T-cell (primary cell): ENCODE data around the gene MTA3. TPM values are rescaled to one million over a fixed set of nuclear protein-coding genes. Genes with fewer than 3 reads are reported as not detected.

Source experiments
- ATAC-seq, 4 experiments: fragments of 200-7000 bp in 3 of 4; fragments of 150-1000 bp in 1 of 4; cut with Tn5 transposase; replicated peaks in 1 of 4; 1 replicate in 3 of 4; 2 replicates in 1 of 4; pipeline ENCODE4 v1.10.0; 2021; ENCODE audit warnings: moderate library complexity in 3 of 4, mild to moderate bottlenecking in 2 of 4, moderate number of reproducible peaks in 1 of 4
- CTCF ChIA-PET, 2 donors: fragments of 300-600 bp; sonication (Branson Sonifier 250); formaldehyde crosslinking; loops; one replicate each; lab custom pipeline; 2022; ENCODE audit warnings: antibody characterized with exemption in 2 of 2; lab: Charles Lee
- POLR2A ChIA-PET, 2 donors: fragments of 300-600 bp; sonication (Branson Sonifier 250); formaldehyde crosslinking; loops; one replicate each; lab custom pipeline; 2022; ENCODE audit warnings: antibody characterized with exemption in 2 of 2; lab: Charles Lee
- DNase-seq, 35 experiments: peaks; one replicate each; pipeline versions ENCODE4 v3.0.0 to v3.0.0-alpha.2; 2013 to 2023
- H3K27ac ChIP-seq: one replicate; pipeline ENCODE4 v1.5.1; 2013; ENCODE audit warnings: low read length
- H3K27me3 ChIP-seq, 2 experiments: replicated peaks in 1 of 2; 1 replicate in 1 of 2; 2 replicates in 1 of 2; pipeline versions ENCODE4 v1.6.1 to v1.7.0; 2013; ENCODE audit warnings: low read length in 1 of 2, mixed read lengths in 1 of 2; ENCODE audit not compliant: control insufficient read depth in 2 of 2, insufficient read depth in 2 of 2; ENCODE audit errors: extremely low read depth in 1 of 2
- H3K36me3 ChIP-seq, 2 donors: 1 replicate in 1 of 2; 2 replicates in 1 of 2; pipeline versions ENCODE4 v1.6.1 to v1.7.0; 2013; ENCODE audit warnings: low read length in 1 of 2; ENCODE audit not compliant: control insufficient read depth in 2 of 2, insufficient read depth in 1 of 2; ENCODE audit errors: extremely low read depth in 1 of 2
- H3K4me1 ChIP-seq, 2 experiments: 1 replicate in 1 of 2; 2 replicates in 1 of 2; pipeline versions ENCODE4 v1.6.1 to v1.7.0; 2013; ENCODE audit warnings: low read length in 2 of 2, mixed read lengths in 1 of 2; ENCODE audit not compliant: insufficient read depth in 2 of 2, control insufficient read depth in 1 of 2; ENCODE audit errors: extremely low read depth in 1 of 2
- H3K4me3 ChIP-seq, 2 donors: 1 replicate in 1 of 2; 2 replicates in 1 of 2; pipeline versions ENCODE4 v1.5.1 to v1.7.0; 2013; ENCODE audit warnings: mild to moderate bottlenecking in 2 of 2, low read length in 1 of 2, moderate library complexity in 1 of 2; ENCODE audit not compliant: control insufficient read depth in 1 of 2; ENCODE audit errors: extremely low read depth in 1 of 2
- H3K9me3 ChIP-seq: 2 replicates; pipeline ENCODE4 v1.7.0; 2013
- H3K27ac Mint-ChIP-seq, 2 donors: one replicate each; pipeline ENCODE4 v1.8.0; 2020 to 2021; ENCODE audit warnings: mild to moderate bottlenecking in 2 of 2, mixed read lengths in 2 of 2
- H3K27me3 Mint-ChIP-seq, 2 donors: one replicate each; pipeline ENCODE4 v1.8.0; 2021 to 2022; ENCODE audit warnings: mixed read lengths in 2 of 2
- H3K36me3 Mint-ChIP-seq: one replicate; pipeline ENCODE4 v1.8.0; 2021; ENCODE audit warnings: mixed read lengths
- H3K4me1 Mint-ChIP-seq, 3 donors: one replicate each; pipeline ENCODE4 v1.8.0; 2020 to 2022; ENCODE audit warnings: mixed read lengths in 3 of 3, mild to moderate bottlenecking in 1 of 3
- H3K4me3 Mint-ChIP-seq, 3 donors: one replicate each; pipeline ENCODE4 v1.8.0; 2020 to 2022; ENCODE audit warnings: mild to moderate bottlenecking in 3 of 3, mixed read lengths in 3 of 3, moderate library complexity in 3 of 3
- H3K9me3 Mint-ChIP-seq, 3 donors: one replicate each; pipeline ENCODE4 v1.8.0; 2020 to 2022; ENCODE audit warnings: mixed read lengths in 3 of 3
- WGBS: methylation state at CpG from one replicate; pipeline ENCODE4 v1.1.5; 2013; ENCODE audit warnings: missing lambda C conversion rate; ENCODE audit not compliant: insufficient coverage; 5-methylcytosine and 5-hydroxymethylcytosine counted together
- total RNA-seq, 35 experiments: library from RNA in 6 of 35; stranded (reverse) in 6 of 35; fragments of 120-200 nt in 1 of 35; gene quantifications; one replicate each; pipeline versions ENCODE4 v1.2.1 to v1.2.4 and lab custom pipeline; 2013 to 2026

The MTA3 gene
- total RNA-seq: 10 to 100 TPM; 20.9 to 42.4 (median 24.6) TPM
- total RNA-seq (2013): 23.5 TPM
- 6.4 to 34.9 (median 23.1) reads per million in 29 experiments for total RNA-seq (lab: John Stamatoyannopoulos, UW)

DNA sequence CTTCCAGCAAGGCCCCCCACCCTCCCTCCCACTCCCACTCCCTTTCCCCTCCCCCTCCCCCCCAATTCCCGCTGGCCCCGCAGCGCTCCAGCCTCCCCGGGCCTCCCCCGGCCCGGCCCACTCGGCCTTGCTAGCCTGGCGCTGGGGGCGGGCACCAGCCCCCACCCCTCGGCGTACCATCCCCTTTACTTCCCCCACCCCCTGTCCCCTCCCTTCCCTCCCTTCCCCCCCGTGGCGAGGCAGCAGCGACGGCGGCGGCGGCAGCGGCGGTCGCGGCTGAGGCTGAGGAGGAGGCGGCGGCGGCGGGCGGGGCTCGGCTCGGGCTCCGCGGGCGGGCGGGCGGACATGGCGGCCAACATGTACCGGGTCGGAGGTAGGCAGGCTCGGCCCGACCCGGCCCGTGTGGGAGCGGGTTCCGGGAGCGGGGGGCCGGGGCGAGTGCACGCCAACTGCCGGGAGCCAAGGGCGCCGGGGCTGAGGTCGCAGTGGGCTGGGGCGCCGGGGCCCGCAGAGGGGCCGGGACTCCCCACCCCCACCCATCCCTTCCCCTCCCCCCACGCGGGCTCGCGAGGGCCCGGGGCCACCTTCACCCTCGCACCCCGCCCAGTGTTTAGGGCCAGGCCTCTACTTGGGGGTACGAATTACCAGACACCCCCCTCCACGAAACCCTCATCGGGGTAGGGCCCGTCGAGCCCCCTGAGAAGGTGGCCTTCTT, at the start of gene MTA3:
Gene MTA3, plus strand, starts transcription at position 232 of the 715 bp plus-strand sequence. Its CDS starts 114 bp downstream, at position 346.
- 0% methylated on average over 35 of the region's 67 CpGs for WGBS
- peaks cover 5% of the 10 kb centered on the region for H3K36me3 Mint-ChIP-seq
- H3K27ac ChIP-seq: no peak within 1 kb of the TSS
- H3K36me3 ChIP-seq: peaks cover 4 to 5% of the 10 kb centered on the region in 2 donors
- DNase-seq (peak; percentile 10 to 73 (median 60)), ATAC-seq (peak; percentile 76 to 87 (median 86))
- H3K9me3 ChIP-seq: no peaks in the 10 kb centered on the region
- H3K4me1 ChIP-seq: peaks cover 16 to 25% of the 10 kb centered on the region in 2 experiments
- peak within 1 kb of the TSS; percentile 92 to 95 (median 93) for H3K4me3 Mint-ChIP-seq
- POLR2A ChIA-PET: no interaction called here
- peak within 1 kb of the TSS; percentile 67 to 71 for H3K4me3 ChIP-seq
- no peaks in the 10 kb centered on the region for H3K9me3 Mint-ChIP-seq
- H3K27ac Mint-ChIP-seq: peak within 1 kb of the TSS; percentile 93 to 96
- no peaks in the 10 kb centered on the region for H3K27me3 ChIP-seq
- peaks cover 35 to 43% (median 37%) of the 10 kb centered on the region in 3 donors for H3K4me1 Mint-ChIP-seq
- CTCF ChIA-PET: interaction anchor here in 1 of 2 donors (0.6 kb wide), 1 partner anchor 670 kb away, joined by 3 read pairs; no protein-coding TSS in a partner anchor
- H3K27me3 Mint-ChIP-seq: no peaks in the 10 kb centered on the region

DNA sequence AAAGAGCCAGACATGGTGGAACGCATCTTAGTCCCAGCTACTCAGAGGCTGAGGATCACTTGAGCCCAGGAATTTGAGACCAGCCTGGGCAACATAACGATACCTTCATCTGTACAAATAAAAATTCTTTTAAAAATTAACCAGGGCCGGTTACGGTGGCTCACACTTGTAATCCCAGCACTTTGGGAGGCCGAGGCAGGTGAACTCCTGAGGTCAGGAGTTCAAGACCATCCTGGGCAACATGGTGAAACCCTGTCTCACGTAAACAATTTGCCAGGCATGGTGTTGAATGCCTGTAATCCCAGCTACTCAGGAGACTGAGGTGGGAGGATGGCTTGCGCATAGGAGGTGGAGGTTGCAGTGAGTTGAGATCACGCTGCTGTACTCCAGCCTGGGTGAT, 48.8 kb upstream of the MTA3 start:
- WGBS: 93% methylated on average over 6 of the region's 8 CpGs
- no peaks in the 10 kb centered on the region for H3K36me3 ChIP-seq
- POLR2A ChIA-PET: no interaction called here

DNA sequence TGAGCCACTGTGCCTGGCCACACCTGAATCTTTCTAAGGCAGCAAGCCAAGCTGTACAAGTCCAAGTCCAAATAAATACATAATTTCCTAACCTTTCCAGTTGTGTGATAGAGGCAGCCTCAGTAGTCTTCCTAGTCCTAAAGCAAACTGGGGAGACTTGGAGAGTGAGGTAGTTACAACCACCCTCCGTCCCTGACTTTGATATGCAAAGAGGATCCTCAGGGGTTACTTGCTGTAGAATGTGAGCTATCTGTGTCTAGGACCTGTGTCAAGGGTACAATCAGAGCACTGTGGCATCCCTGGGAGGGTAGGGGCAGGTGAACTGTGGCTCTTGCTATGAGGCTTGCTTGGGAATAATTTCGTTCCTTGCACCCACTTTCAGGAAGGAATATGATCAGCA, 46.4 kb upstream of the MTA3 start:
- no peak for DNase-seq
- Mint-ChIP-seq H3K27ac (no peak overlapping the region), H3K4me3 (no peak overlapping the region), H3K36me3 (no peaks in the 10 kb centered on the region), H3K4me1 (peaks cover 10 to 14% (median 10%) of the 10 kb centered on the region in 3 donors), H3K9me3 (no peaks in the 10 kb centered on the region), H3K27me3 (no peaks in the 10 kb centered on the region)
- ATAC-seq: no peak
- no peak overlapping the region for H3K4me3 ChIP-seq
- WGBS: 90% methylated on average over 1 of the region's 2 CpGs
- H3K9me3 ChIP-seq: no peaks in the 10 kb centered on the region
- ChIA-PET CTCF (interaction anchor here in 1 of 2 donors (0.6 kb wide), 1 partner anchor 60 kb away, joined by 5 read pairs; no protein-coding TSS in a partner anchor), POLR2A (no interaction called here)
- no peaks in the 10 kb centered on the region for H3K27me3 ChIP-seq
- H3K36me3 ChIP-seq: no peaks in the 10 kb centered on the region
- H3K4me1 ChIP-seq: peaks cover 10 to 16% of the 10 kb centered on the region in 2 experiments
- H3K27ac ChIP-seq: no peak overlapping the region

More for the DNA sequence above, 48.8 kb upstream of the MTA3 start:
- Histone ChIP-seq H3K4me3 (no peak overlapping the region), H3K27me3 (peaks cover 0 to 4% of the 10 kb centered on the region in 2 experiments), H3K4me1 (peaks cover 8 to 16% of the 10 kb centered on the region in 2 experiments), H3K27ac (no peak overlapping the region), H3K9me3 (no peaks in the 10 kb centered on the region)
- Mint-ChIP-seq H3K4me1 (peaks cover 7 to 10% (median 9%) of the 10 kb centered on the region in 3 donors), H3K27me3 (no peaks in the 10 kb centered on the region), H3K9me3 (no peaks in the 10 kb centered on the region), H3K27ac (no peak overlapping the region), H3K36me3 (no peaks in the 10 kb centered on the region), H3K4me3 (no peak overlapping the region)
- ATAC-seq (no peak), DNase-seq (no peak)
- CTCF ChIA-PET: no interaction called here

DNA sequence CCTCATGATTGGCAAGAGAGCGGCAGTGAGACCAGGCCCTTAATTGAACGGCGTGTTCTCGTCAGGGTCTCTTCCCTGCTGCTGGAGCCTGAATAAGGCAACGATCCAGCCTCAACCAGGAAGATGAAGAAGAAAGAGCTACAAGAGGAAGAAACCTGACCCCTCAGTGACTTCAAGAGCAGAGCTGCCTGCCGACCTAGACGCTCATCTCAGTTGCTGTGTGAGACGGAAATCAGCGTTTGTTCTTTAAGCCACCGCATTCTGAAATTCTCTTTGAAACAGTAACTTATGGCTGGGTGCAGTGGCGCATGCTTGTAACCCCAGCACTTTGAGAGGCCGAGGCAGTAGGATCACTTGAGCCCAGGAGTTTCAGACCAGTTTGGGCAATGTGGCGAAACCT, 45.1 kb upstream of the MTA3 start:
- DNase-seq: peak in 22 of 35 experiments; percentile 0 to 40 (median 8)
- Mint-ChIP-seq H3K9me3 (no peaks in the 10 kb centered on the region), H3K36me3 (no peaks in the 10 kb centered on the region), H3K27ac (peak overlapping the region; percentile 72 to 79), H3K4me1 (peaks cover 10 to 14% (median 10%) of the 10 kb centered on the region in 3 donors), H3K4me3 (peak overlapping the region in 1 of 3 donors; percentile 44), H3K27me3 (no peaks in the 10 kb centered on the region)
- WGBS: 38% methylated on average over 10 of the region's 13 CpGs
- Histone ChIP-seq H3K4me3 (no peak overlapping the region), H3K9me3 (no peaks in the 10 kb centered on the region), H3K4me1 (peaks cover 10 to 16% of the 10 kb centered on the region in 2 experiments), H3K36me3 (no peaks in the 10 kb centered on the region), H3K27ac (no peak overlapping the region), H3K27me3 (no peaks in the 10 kb centered on the region)
- CTCF ChIA-PET: no interaction called here
- peak; percentile 43 to 90 (median 78) for ATAC-seq
- POLR2A ChIA-PET: interaction anchor here in 1 of 2 donors (0.6 kb wide), 1 partner anchor 115 kb away, joined by 7 read pairs; no protein-coding TSS in a partner anchor

DNA sequence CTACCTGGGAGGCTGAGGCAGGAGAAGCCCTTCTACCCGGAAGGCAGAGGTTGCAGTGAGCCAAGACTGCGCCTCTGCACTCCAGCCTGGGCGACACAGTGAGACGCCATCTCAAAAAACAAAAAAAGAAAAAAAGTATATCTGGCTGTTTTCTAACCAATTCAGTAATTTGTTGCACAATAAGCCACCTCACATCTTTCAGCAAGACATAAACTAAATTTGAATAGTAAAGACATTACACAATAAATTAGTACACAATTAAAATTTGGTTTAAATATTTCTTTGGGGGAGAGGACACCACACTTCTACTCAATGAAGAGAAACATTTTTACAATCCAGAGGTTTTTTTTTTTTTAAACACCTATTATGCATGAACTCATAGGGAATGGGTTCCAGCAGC, 36.0 kb upstream of the MTA3 start:
- H3K9me3 Mint-ChIP-seq: no peaks in the 10 kb centered on the region
- H3K4me1 ChIP-seq: no peaks in the 10 kb centered on the region
- CTCF ChIA-PET: no interaction called here
- no peak for ATAC-seq
- no peaks in the 10 kb centered on the region for H3K9me3 ChIP-seq
- POLR2A ChIA-PET: no interaction called here
- H3K27me3 Mint-ChIP-seq: no peaks in the 10 kb centered on the region
- no CpG with 5 or more reads among the region's 4 CpGs for WGBS
- no peaks in the 10 kb centered on the region for H3K4me1 Mint-ChIP-seq
- H3K36me3 Mint-ChIP-seq: no peaks in the 10 kb centered on the region
- no peak overlapping the region for H3K4me3 Mint-ChIP-seq
- no peak overlapping the region for H3K27ac Mint-ChIP-seq
- no peaks in the 10 kb centered on the region for H3K27me3 ChIP-seq
- no peak for DNase-seq
- H3K27ac ChIP-seq: no peak overlapping the region
- no peak overlapping the region for H3K4me3 ChIP-seq
- no peaks in the 10 kb centered on the region for H3K36me3 ChIP-seq

DNA sequence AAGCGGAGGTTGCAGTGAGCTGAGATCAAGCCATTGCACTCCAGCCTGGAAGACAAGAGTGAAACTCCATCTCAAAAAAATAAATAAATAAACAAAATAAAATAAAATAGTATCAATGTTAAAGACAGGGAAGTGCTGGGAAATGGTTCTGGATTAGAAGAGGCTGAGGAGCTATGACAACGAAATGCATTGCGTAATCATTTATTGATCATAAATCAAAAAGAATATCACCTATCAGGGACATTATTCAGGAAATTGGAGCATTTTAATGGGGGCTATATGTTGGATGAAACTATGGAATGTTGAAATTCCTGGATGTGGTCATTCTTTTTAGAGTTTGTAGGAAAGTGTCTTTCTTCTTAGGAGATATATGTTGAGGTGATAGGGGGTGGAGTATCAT, 30.9 kb upstream of the MTA3 start:
- Mint-ChIP-seq H3K4me1 (peaks cover 0 to 2% (median 0%) of the 10 kb centered on the region in 3 donors), H3K36me3 (no peaks in the 10 kb centered on the region), H3K27ac (no peak overlapping the region), H3K27me3 (no peaks in the 10 kb centered on the region), H3K9me3 (peaks cover 0 to 3% (median 0%) of the 10 kb centered on the region in 3 donors), H3K4me3 (no peak overlapping the region)
- CTCF ChIA-PET: no interaction called here
- Histone ChIP-seq H3K4me1 (no peaks in the 10 kb centered on the region), H3K36me3 (no peaks in the 10 kb centered on the region), H3K27me3 (no peaks in the 10 kb centered on the region), H3K27ac (no peak overlapping the region), H3K4me3 (no peak overlapping the region), H3K9me3 (no peaks in the 10 kb centered on the region)
- ATAC-seq (no peak), DNase-seq (no peak)
- no CpG with 5 or more reads among the region's 3 CpGs for WGBS
- POLR2A ChIA-PET: no interaction called here
